Esophagus muscularis mucosa (tissue), 4 donors: ENCODE data around the gene OLIG3. TPM values are rescaled to one million over a fixed set of nuclear protein-coding genes. Genes with fewer than 3 reads are reported as not detected.

Source experiments
- DNase-seq: peaks from one replicate; pipeline ENCODE4 v3.0.0-alpha.2; 2017; ENCODE audit errors: extremely low spot score
- H3K27ac ChIP-seq, 4 donors: fragments of 200-600 bp; sonication (generic); replicated peaks in 1 of 4; 1 replicate in 3 of 4; 2 replicates in 1 of 4; pipeline ENCODE4 v1.5.1; 2016 to 2019; ENCODE audit warnings: mild to moderate bottlenecking in 1 of 4
- H3K27me3 ChIP-seq, 4 donors: fragments of 200-600 bp; sonication (generic); one replicate each; pipeline versions ENCODE4 v1.5.1 to v1.6.0; 2016 to 2019
- H3K36me3 ChIP-seq, 4 donors: fragments of 200-600 bp; sonication (generic); one replicate each; pipeline ENCODE4 v1.5.1; 2016 to 2019
- H3K4me1 ChIP-seq, 4 donors: fragments of 200-600 bp; sonication (generic); one replicate each; pipeline ENCODE4 v1.5.1; 2016 to 2019
- H3K4me3 ChIP-seq, 4 donors: fragments of 200-600 bp; sonication (generic); 1 replicate in 2 of 4; 2 replicates in 2 of 4; pipeline ENCODE4 v1.5.1; 2016 to 2019; ENCODE audit warnings: mild to moderate bottlenecking in 4 of 4, moderate library complexity in 1 of 4
- H3K9me3 ChIP-seq, 4 donors: fragments of 200-600 bp; sonication (generic); 1 replicate in 3 of 4; 2 replicates in 1 of 4; pipeline ENCODE4 v1.5.1; 2016 to 2019
- EP300 ChIP-seq: sonication (generic); formaldehyde crosslinking; IDR thresholded peaks from one replicate; pipeline ENCODE4 v1.6.1; 2017; ENCODE audit warnings: antibody characterized with exemption
- POLR2A ChIP-seq: fragments of 450-650 bp; IDR thresholded peaks from one replicate; pipeline ENCODE4 v1.6.1; 2017; ENCODE audit warnings: antibody characterized with exemption, moderate library complexity, mild to moderate bottlenecking, low read depth
- POLR2AphosphoS5 ChIP-seq, 2 donors: sonication (generic); formaldehyde crosslinking; IDR thresholded peaks; one replicate each; pipeline ENCODE4 v1.6.1; 2017; ENCODE audit warnings: antibody characterized with exemption in 2 of 2
- WGBS: methylation state at CpG from one replicate; pipeline ENCODE4 v1.1.5; 2018; 5-methylcytosine and 5-hydroxymethylcytosine counted together
- intact Hi-C: fragments of 100-400 bp; cut with DNase I; formaldehyde crosslinking; loops from one replicate; pipeline ENCODE4 v1.15.1; 2023
- total RNA-seq, 4 donors: library from RNA; depleted of rRNA; stranded (reverse); fragments of >200 nt; gene quantifications; one replicate each; pipeline versions ENCODE4 v1.1.0 to v1.2.1, GENCODE V29; 2016
- TF ChIP-seq, protein P1 (sequence below), 3 experiments: fragments of 200-600 bp in 2 of 3; fragments of 450-650 bp in 1 of 3; sonication (generic) in 2 of 3; IDR thresholded peaks; one replicate each; pipeline ENCODE4 v1.5.1; 2017 to 2019; ENCODE audit warnings: antibody characterized with exemption in 3 of 3, mild to moderate bottlenecking in 2 of 3, moderate library complexity in 1 of 3

OLIG3 gene
- total RNA-seq, 4 donors from 2014 or later: 0.32 TPM; not detected in 3

DNA sequence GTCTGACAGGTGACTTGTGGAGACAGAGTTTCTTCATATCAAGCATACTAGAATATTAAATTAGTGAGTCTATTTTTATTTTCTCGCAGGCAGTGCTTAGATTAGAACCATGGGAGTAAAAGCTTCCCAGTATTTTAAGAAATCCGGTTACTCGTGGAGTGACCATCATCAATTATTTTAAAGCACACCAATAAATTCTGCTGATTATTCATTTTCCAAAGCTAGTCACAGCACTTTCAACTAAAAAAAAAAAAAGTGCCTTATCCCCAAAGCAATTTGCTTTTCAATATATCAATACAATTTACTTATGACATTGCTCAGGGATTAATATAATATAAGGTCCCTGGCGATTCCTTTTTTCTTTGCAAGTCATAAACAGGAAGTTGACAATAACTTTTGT lies 26.3 kb upstream of the OLIG3 start:
- H3K27ac ChIP-seq: no peak overlapping the region
- peaks cover 0 to 34% (median 0%) of the 10 kb centered on the region in 4 donors for H3K27me3 ChIP-seq
- intact Hi-C loops: no loop called here
- H3K9me3 ChIP-seq: peaks cover 0 to 1% (median 0%) of the 10 kb centered on the region in 4 donors
- no peak overlapping the region for H3K4me3 ChIP-seq
- H3K36me3 ChIP-seq: no peaks in the 10 kb centered on the region
- H3K4me1 ChIP-seq: no peaks in the 10 kb centered on the region
- TF ChIP-seq POLR2AphosphoS5 (IDR thresholded peaks at IDR 0.05) (no peak), POLR2A (no peak), EP300 (no peak)
- TF ChIP-seq, protein P1, sequence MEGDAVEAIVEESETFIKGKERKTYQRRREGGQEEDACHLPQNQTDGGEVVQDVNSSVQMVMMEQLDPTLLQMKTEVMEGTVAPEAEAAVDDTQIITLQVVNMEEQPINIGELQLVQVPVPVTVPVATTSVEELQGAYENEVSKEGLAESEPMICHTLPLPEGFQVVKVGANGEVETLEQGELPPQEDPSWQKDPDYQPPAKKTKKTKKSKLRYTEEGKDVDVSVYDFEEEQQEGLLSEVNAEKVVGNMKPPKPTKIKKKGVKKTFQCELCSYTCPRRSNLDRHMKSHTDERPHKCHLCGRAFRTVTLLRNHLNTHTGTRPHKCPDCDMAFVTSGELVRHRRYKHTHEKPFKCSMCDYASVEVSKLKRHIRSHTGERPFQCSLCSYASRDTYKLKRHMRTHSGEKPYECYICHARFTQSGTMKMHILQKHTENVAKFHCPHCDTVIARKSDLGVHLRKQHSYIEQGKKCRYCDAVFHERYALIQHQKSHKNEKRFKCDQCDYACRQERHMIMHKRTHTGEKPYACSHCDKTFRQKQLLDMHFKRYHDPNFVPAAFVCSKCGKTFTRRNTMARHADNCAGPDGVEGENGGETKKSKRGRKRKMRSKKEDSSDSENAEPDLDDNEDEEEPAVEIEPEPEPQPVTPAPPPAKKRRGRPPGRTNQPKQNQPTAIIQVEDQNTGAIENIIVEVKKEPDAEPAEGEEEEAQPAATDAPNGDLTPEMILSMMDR (IDR thresholded peaks at IDR 0.05): no peak
- DNase-seq: no peak
- 85% methylated on average over 4 of the region's 4 CpGs for WGBS

DNA sequence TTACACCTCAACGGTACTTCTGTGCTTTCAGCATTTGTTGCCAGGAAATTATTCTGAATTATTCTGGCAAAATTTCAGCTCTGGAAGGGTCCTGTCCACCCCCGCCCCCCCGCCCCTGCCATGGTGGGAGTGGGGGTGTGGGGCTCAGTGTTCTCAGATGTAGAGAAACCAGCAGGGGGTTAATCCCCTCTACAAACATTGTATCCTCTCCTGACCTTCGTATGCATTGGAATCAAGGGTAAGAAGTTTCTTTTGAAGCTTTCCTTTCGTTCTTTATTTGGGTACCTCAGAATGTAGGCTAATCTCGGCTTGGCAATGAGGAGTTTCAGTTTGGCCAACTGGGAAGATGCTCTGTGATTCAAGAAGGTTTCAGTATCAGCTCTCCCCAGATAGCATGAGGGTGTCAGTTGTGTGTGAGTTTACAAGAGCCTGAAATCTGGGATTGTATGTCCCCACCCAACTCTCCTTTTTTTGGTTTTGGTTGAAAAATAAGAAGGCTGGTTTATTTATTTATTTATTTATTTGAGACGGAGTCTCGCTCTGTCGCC lies 25.5 kb upstream of the OLIG3 start:
- Histone ChIP-seq H3K9me3 (no peaks in the 10 kb centered on the region), H3K36me3 (no peaks in the 10 kb centered on the region), H3K4me3 (no peak overlapping the region), H3K27me3 (peaks cover 0 to 42% (median 0%) of the 10 kb centered on the region in 4 donors), H3K27ac (no peak overlapping the region), H3K4me1 (no peaks in the 10 kb centered on the region)
- WGBS: 48% methylated on average over 9 of the region's 9 CpGs
- TF ChIP-seq, protein P1 (IDR thresholded peaks at IDR 0.05): no peak
- TF ChIP-seq POLR2AphosphoS5 (IDR thresholded peaks at IDR 0.05) (no peak), POLR2A (no peak), EP300 (no peak)
- no peak for DNase-seq
- intact Hi-C loops: no loop called here

DNA sequence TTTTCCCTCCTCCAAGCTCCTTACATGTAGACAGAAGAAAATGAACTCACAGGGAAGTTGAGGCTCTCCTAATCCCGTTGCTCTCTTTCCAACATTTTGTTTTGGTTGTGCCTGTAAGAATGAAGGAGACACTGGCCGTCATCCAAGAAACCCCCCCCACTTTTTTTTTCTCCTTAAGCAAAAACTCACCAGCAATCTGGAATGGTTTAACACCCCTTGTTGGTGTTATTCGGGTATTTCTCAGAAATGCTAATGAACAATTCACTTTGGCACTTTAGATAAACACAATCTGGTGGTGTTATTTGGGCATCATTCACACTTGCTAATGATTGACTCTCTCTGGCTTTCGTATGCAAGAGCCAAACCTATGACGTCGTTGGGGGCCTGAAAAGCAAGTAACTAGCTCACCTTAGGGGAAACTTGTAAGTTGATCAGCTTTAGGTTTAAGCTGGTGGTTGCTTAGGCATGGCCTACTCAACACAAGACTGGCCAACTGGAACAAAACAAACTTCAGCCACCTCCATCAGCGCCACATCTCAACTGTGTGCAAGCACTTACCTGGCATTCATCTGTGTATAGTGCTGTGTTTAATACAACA lies 24.3 kb upstream of the OLIG3 start:
- Histone ChIP-seq H3K4me1 (no peaks in the 10 kb centered on the region), H3K4me3 (no peak overlapping the region), H3K27me3 (peaks cover 0 to 54% (median 0%) of the 10 kb centered on the region in 4 donors), H3K27ac (no peak overlapping the region), H3K9me3 (no peaks in the 10 kb centered on the region), H3K36me3 (no peaks in the 10 kb centered on the region)
- intact Hi-C loops: no loop called here
- 50% methylated on average over 7 of the region's 7 CpGs for WGBS
- no peak for DNase-seq
- TF ChIP-seq POLR2AphosphoS5 (IDR thresholded peaks at IDR 0.05) (no peak), POLR2A (no peak), EP300 (no peak)
- TF ChIP-seq, protein P1 (IDR thresholded peaks at IDR 0.05): no peak

DNA sequence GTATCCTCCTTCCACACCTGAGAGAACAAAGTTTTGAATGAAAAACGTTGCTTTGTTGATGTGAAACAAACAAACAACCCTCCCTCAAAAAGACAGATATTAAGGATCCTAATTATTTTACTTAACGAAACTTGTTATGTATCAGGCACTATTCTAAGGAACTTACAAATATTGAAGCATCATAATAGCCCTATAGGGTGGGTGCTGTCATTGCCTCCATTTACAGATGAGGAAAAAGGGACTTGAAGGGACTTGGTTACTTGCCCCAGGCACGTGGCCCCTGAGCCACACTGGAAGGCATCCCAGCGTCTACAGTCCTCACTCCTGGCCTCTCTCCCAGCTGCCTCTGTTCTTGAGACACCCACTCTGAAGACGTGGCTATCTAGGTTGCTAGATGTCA lies 20.2 kb upstream of the OLIG3 start:
- TF ChIP-seq POLR2AphosphoS5 (IDR thresholded peaks at IDR 0.05): no peak
- no peak for TF ChIP-seq EP300
- TF ChIP-seq, protein P1 (IDR thresholded peaks at IDR 0.05): no peak
- TF ChIP-seq POLR2A: no peak
- Histone ChIP-seq H3K4me1 (no peaks in the 10 kb centered on the region), H3K27me3 (peaks cover 0 to 62% (median 0%) of the 10 kb centered on the region in 4 donors), H3K36me3 (no peaks in the 10 kb centered on the region), H3K4me3 (no peak overlapping the region), H3K27ac (no peak overlapping the region), H3K9me3 (peaks cover 0 to 18% (median 10%) of the 10 kb centered on the region in 4 donors)
- WGBS: 60% methylated on average over 5 of the region's 5 CpGs
- intact Hi-C loops: no loop called here
- no peak for DNase-seq
